AG08395 (cell line): Measurements from ENCODE around the gene CCDC85C.

Experiments used
- DNase-seq: peaks from one replicate; pipeline ENCODE4 v3.0.0; 2012; ENCODE audit warnings: mixed read lengths, low spot score

Gene CCDC85C

GRCh38 chr14:99509871-99510555 lies 94.0 kb downstream of the CCDC85C start:
- DNase-seq: no peak

- DNase-seq: no peak
These were observed 94.9 kb downstream of the CCDC85C start for GRCh38 chr14:99508896-99509629.

DNA sequence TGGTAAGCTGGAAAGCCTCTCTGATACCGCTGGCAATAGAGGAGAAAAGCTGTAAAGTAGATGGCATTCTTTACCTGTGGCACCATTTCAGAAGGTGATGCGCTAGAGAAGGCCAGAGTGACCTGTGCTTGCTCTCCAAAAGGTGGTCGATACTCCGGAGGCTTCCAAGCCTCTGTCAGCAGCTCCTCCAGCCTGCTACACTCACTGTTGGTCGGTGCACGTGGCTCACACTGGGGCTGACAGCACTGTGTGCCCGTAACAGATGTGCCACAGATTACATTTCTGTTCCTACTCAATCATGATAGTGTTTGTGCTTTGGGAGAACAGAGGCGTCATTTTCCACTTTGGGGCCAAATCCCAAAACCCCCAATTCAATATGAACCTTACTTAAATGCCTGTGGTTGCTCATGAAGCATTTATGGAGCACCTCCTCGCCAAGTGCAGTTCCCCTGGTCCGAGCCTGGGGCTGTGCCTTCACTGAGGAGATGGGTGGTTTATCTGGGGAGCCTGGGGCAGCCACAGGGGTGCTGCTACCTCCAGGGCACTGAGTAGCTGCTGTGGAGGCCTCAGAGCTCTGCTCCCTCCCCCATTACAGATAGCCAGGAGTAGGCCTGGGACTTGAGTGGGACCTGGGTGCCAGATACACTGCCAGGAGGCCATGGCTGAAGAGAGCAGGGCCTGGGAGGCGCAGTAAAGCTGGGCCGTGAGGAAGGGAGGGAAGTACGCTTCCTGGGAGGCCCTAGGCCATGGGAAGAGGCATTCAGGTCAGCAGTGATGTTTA lies 96.0 kb downstream of the CCDC85C start:
- DNase-seq: no peak

GRCh38 chr14:99506276-99506675 lies 97.7 kb downstream of the CCDC85C start:
- no peak for DNase-seq

- DNase-seq: no peak
These were observed 98.9 kb downstream of the CCDC85C start for GRCh38 chr14:99505089-99505488.

- no peak for DNase-seq
These were observed 100.1 kb downstream of the CCDC85C start for GRCh38 chr14:99503848-99504453.

- DNase-seq: no peak
These were observed 101.0 kb downstream of the CCDC85C start for GRCh38 chr14:99502989-99503421.

GRCh38 chr14:99497894-99498293 lies 106.1 kb downstream of the CCDC85C start:
- no peak for DNase-seq

DNA sequence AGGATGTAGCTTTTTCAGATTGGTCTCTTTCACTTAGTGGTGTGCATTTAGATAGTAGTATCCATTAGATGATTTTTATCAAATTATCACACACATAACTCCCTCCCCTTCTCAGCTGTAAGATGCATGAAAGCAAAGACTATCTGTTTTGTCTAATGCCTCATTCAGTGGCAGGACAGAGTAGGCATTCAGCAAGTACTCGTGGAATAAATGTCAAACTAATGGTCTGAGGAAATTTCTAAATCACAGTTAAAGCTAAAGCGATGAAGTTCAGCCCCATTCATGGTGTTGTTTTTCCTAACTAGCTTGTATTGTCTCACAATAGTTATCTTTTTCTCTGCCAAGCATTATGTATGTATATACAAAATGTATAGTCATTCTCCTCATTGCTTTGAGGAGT lies 106.7 kb downstream of the CCDC85C start:
- DNase-seq: no peak

GRCh38 chr14:99484106-99484505 lies 119.9 kb downstream of the CCDC85C start:
- no peak for DNase-seq

- peak; percentile 35 for DNase-seq
These were observed 122.3 kb downstream of the CCDC85C start for GRCh38 chr14:99481745-99482099.

DNA sequence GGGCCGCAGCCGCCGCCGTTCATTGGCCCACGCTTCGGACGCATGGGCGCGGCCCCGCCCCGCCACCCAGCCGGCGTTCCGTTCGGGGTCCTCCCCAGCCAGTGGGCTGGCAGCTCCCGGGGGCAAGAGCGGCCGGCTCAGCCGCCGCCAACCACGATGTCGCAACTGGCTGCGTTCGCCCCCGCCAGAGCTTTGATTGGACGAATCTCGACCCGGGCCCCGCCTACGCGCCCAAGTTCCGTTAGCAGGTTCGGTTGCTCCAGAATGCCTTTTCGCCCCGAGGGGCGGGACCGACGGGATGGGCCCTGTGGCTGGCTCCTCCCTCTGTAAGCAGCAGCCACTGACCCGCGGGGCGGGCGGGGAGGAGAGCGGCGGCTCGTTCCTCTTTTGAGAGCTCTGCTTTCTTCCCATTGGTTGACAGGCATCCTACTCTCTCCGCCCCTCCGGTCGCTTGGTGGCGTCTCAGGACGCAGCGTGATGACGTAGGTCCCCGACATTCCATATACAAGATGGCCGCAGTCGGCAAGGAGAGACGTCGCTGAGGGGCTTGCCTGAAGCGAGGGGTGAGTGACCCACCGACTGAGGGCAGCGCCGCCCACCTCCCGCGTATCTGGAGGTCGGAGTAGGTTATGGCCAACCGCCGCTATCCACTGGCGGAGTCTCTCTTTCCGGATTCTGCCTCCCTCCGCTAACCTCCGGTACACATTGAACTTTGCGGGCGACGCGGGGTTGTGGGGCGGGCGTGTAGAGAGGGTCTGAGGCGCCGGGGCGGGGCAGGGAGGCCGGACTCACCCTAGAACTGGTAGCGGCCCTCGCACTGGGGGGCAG lies 122.9 kb downstream of the CCDC85C start, which contains the start of gene CCNK:
Gene CCNK (plus strand): TSS at position 493 of the 828 bp plus-strand sequence. CDS start 11,269 bp downstream, outside the sequence.
- DNase-seq: peak; percentile 99

GRCh38 chr14:99479906-99480869 lies 123.8 kb downstream of the CCDC85C start, which contains the start of gene SETD3:
Gene SETD3, minus strand, starts transcription at chr14:99480859. Its CDS starts 15,054 bp downstream, at chr14:99465805.
- DNase-seq: peak; percentile 69

GRCh38 chr14:99479160-99479905 lies 124.7 kb downstream of the CCDC85C start:
- no peak for DNase-seq

DNA sequence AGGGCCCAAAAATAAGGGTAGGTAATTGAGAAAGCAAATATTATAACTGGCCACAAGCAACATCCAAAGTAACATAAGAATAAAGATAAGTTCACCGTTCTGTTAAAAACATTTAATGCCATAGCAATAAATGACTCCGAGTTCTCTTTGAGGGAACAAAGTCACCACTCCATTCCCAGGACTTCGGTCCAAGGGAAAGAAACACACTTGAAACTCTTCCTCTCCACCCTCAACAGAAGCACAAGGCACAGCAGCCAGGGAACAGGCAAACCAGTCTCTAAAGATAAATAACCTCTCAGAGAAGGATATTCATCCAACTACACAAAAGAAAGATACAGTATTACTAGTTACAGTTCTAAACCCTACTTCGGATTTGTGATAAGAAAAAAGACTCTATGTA lies 125.9 kb downstream of the CCDC85C start:
- DNase-seq: no peak

- no peak for DNase-seq
These were observed 127.1 kb downstream of the CCDC85C start for GRCh38 chr14:99476864-99477263.

DNA sequence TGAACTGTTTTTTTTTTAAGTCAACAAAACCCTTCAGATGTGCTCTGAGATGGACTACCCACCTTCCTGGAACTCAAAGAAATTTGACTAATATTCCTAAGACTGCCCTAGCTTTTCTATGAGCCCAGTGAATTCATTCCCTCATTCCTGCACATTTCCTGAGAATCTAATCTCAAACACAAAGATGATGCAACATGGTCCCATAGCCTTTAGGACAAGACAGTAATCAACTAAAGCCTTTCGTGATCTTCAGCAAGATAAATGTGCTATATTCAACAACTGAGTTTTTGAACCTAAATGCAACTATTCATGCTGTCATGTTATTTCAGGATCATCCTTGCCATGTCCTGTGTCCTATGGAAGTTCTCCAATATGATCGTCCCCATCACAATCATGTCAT lies 128.3 kb downstream of the CCDC85C start:
- DNase-seq: no peak

- DNase-seq: no peak
These were observed 128.8 kb downstream of the CCDC85C start for GRCh38 chr14:99475179-99475578.

DNA sequence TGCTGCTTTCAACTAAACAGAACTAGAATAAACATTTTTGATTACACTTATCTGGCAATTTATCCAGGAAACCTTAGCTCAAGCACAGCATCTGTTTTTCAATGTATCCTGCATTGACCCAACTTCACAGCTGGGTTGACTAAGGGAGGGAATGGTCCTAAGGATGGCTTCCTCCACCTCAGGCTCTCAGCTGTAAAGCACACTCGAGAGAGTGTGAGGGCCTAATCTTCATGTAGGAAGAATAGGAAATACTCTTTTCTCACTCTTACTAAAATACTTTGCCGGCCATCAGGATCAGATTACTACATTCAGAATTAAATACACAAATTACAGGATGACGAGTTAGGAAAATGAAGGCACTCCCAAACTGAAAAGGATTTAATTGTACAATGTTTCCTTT lies 130.5 kb downstream of the CCDC85C start:
- no peak for DNase-seq
